DMS53 treated with DMSO at 0.1 percent for 48 hours (cell line): Measurements from ENCODE around the gene NTN5.
"Not testable (repeated sequence)": the region's sequence is repeated elsewhere in the genome, so short reads cannot be mapped to it uniquely, and the experiment has no call there.

Experiments used
- DNase-seq: peaks from one replicate; lab custom pipeline; 2025; ENCODE audit not compliant: unreplicated experiment; lab: John Stamatoyannopoulos, UW

Gene NTN5

DNA sequence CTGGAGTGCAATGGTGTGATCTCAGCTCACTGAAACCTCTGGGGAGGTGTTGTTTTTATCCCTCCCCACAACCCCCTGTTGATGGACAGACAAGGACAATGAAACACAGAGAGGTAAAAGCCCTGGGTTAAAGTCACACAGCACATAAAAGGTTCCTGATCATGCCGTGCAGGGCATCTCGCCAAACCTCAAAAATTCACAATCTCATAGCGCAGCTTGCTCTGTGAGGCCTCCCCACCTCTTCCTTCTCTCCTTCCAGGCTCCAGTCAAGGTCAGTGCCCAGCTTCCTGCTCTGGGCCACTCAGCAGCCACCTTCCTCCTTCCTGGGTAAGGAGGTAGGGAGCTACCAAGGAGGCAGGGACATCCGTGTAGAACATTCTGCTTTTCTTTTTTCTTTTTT is 25.2 kb upstream of the NTN5 start:
- no peak for DNase-seq

DNA sequence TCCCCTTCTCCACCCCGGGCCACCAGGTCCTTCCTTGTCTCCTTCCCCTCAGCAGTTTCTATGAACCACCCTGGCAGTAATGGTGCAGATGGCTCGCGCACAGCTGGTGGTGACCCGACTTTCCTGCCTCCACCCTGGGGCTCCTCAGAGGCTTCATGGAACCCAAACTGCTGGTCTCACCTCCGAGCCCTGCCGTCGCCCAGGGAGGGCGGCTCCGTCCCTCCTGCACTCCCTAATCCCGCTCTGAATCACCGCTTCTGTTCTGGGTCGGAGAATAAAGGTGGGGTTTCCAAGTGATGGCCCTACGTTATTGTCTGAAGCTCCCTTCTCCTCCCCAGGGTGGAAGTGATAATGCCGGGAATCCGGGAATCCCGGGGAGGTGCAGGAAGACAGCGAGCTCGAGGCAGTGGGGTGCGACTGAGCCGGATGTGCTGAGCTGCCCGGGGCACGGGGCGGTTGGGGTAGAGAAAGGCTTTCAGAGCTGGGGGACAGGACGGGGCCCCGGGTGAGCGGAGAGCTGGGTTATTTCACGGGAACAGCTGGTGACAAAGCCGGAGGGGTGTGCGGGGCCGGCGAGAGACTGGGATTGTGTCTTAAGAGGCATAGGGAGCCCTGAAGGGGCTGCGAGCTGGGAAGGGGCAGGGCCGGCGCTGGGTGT is 23.7 kb upstream of the NTN5 start:
- DNase-seq, result peak; percentile 9

DNA sequence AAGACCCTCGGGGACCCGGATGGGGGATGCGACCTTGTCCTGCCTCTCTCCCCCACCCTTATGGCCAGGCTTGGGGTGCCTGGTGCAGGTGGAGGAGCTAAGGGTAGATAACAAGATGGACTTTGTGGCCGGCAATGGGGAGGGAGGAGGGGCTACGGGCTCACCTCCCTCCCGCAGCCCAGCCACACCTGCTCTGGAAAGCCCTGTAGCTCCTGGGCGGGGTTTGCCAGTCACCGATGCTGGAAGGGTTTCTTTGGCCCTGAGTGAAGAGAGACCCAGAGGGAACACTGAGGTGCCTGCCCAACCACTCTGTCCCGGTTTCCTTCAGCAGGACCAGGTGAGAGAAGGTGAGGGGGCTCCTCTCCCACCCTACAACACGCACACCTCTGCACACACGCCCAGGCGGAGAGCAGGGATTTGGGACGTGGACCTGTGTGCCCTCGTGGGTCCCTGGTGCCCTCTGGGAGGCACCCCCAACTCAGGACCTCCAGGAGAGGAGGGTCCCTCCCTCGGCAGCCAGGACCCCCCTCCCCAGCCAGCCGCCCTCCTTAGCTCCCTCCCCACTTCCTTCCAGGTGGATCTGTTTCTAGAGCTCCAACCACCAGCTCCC is 23.0 kb upstream of the NTN5 start, which contains the start of gene FUT2:
FUT2 (plus strand) TSS at position 229 of the 610 bp plus-strand sequence. CDS start 6,986 bp downstream, outside the sequence.
- peak; percentile 64 for DNase-seq

DNA sequence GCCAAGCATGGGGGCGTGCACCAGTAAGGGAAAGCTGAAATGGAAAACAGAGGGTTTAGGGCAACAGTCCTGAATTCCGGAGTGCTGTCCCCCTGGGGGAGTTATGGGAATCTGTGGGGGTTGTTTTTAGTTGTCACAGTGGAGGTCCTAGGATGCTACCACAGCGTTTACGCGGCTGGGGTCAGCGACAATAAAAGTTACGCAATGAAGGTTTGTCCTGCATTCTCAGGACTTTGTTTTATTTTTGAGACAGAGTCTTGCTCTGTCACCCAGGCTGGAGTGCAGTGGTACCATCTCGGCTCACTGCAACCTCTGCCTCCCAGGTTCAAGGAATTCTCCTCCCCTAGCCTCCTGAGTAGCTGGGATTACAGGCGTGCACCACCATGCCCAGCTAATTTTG is 20.8 kb upstream of the NTN5 start:
- not testable (repeated sequence) for DNase-seq

DNA sequence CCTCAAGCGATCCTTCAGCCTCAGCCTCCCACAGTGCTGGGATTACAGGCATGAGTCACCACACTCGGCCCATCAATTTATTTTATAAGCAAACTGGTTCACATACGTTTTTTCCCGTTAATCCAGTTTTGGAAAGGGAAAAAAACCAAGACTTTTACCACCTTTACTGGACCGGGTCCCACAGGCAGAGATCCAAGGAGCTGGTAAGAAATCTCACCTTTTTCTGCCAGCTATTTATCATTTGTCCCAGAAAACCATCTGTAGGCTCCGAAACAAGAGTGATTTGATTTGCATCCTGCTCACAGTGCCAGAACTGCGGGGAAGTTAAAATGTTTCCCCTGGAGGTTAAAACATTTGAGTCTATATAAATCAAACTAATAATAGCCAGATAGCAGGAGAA is 16.6 kb upstream of the NTN5 start:
- no peak for DNase-seq

DNA sequence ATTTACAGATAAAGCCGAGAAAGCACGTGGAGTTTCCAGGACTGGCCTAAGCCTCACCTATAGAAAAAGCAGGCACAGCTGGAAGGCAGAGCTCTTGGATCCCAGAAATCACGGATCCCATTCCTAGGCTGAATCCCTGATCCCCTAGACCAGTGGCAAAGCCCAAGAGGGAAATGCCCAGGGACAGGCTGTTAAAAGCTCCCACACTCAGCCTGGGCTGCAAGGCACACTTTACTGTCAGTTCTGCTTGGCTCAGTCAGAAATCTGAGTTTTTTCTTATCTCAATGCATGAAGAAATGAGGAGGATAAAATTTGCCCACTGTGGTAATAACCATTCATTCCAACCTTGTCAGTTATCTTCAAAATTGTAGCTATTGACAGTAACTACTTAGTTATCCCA is 15.0 kb upstream of the NTN5 start:
- no peak for DNase-seq

DNA sequence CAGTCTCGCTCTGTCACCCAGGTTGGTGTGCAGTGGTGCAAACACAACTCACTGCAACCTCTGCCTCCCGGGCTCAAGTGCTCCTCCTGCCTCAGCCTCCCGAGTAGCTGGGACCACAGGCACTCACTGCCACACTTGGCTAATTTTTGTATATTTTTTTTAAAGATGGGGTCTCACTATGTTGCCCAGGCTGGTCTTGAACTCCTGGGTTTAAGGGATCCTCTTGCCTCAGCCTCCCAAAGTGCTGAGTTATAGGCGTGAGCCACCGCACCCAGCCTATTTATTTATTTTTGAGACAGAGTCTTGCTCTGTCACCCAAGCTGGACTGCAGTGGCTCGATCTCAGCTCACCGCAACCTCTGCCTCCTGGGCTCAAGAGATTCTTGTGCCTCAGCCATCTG is 13.8 kb upstream of the NTN5 start:
- not testable (repeated sequence) for DNase-seq

DNA sequence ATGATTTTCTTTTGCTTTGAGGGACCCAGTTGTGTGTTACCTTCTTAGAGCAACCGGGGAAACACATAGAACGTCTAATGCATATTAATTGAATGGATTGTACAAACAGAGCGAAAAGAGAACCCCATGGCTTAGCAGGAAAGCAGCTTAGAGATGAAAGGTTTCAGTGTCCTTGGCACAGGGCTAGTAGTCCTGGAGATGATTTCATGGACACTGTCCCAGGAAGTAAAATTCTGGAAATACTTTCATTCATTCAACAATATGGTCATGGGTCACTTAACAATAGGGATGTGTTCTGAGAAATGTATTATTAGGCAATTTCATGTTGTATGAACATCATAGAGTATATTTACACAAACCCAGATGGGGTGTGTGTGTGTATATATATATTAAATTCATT is 13.3 kb upstream of the NTN5 start:
- peak; percentile 47 for DNase-seq

DNA sequence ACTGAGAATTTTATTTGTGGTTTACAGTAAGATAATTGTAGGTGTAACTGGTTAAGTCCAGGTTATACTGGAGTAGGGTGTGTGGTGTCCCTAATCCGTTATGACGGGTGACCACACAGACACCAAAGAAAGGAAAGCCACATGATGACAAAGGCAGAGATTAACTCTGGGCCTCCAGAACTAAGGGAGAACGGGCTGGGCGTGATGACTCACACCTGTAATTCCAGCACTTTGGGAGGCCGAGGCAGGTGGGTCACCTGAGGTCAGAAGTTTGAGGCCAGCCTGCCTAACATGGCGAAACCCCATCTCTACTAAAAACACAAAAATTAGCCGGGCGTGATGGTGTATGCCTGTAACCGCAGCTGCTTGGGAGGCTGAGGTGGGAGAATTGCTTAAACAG is 12.8 kb upstream of the NTN5 start:
- peak; percentile 18 for DNase-seq

DNA sequence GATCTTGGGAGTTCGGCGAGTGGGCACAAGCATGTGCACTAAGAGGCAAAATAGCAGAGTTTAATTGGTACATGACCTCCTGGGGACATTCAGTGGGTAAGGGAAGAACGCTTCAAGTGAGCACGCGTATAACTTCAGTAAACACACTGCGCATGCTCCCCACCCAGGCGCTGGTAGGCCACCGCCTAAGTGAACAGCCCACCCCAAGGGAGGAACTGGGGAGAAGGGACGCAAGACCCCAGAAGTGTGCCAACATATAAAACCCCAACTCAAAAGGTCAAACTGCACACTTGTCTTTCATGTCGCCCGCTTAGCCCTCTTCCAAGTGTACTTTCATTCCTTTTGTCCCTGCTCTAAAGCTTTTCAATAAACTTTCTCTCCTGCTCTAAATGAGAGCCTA is 10.5 kb upstream of the NTN5 start:
- DNase-seq, result peak; percentile 67

DNA sequence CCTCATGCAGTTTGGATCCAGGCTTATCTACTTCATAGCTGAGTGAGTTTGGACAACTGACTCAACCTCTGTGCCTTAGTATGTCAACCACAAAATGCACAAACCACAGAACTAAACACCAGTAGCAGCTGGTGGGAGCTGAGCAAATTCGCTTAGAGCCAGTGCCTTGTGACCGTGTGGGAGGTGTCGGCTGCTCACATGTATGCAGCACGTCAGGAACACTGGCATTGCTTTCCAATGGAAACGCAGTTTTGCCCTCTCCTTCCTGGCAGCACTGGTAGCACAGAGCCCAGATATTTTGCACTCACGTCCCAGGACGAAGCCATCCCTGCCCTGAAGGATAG is 8.3 kb upstream of the NTN5 start:
- DNase-seq, result no peak

DNA sequence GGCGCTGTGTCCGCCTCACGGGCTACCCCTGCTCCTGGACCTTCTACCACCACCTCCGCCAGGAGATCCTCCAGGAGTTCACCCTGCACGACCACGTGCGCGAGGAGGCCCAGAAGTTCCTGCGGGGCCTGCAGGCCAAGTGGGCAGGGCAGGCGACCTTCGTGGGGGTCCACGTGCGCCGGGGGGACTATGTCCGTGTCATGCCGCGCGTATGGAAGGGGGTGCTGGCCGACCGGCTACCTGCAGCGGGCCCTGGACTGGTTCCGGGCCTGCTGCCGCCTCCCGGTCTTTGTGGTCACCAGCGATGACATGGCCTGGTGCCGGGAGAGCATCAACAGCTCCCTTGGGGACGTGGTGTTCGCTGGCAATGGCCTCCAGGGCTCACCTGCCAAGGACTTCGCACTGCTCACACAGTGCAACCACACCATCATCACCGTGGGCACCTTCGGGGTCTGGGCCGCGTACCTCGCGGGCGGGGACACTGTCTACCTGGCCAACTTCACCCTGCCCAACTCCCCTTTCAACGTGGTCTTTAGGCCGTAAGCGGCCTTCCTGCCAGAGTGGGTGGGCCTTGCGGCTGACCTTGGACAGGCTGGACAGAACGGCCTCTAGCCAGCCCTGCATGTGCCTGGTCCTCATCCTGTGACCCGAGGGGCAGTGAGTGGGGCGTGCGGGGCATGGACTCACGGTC is 7.8 kb upstream of the NTN5 start:
- no peak for DNase-seq

DNA sequence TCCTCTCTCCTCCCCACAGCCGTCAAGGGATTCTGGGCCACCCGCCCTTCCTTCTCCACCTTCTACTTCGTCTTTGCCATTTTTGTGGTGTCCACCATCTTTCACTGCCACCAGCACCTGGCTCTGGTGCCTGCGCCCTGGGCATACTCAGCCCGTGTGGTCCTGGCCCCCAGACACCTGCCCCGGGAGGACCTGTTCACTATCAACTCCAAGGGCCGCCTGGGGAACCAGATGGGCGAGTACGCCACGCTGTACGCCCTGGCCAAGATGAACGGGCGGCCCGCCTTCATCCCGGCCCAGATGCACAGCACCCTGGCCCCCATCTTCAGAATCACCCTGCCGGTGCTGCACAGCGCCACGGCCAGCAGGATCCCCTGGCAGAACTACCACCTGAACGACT is 7.2 kb upstream of the NTN5 start:
- not testable (repeated sequence) for DNase-seq

DNA sequence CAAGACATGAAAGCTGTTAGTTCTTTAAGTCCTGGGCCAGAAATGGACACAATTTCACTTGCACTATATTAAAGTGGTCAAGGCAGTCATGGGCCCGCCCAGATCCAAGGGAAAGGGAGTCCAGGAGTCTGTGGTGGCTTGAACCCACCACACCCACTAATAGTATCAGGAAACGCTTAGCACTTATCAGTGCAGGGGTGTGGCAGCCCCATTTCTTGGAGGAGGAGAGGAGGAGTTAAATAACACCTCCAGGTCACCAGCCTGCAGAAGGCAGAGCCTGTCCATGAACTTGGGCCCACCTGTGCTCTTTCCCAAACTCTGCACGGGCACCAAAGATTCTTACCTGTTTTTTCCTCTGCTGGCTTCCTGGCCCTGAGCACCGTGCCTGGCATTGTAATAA is 5.4 kb upstream of the NTN5 start:
- no peak for DNase-seq

DNA sequence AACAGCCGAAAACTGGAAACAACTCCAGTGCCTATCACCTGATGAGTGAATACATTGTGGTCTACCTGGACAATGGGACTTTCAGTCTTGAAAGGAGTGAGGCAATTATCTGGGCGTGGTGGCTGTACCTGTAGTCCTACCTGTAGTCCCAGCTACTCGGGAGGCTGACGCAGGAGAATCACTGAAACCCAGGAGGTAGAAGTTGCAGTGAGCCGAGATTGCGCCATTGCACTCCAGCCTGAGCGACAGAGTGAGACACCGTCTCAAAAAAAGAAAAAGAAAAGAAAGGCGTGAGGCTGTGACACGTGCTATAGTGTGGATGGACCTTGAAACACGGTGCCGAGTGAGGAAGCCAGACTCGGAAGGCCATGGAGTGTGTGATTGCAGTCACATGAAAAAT is 4.1 kb upstream of the NTN5 start:
- DNase-seq, result no peak

DNA sequence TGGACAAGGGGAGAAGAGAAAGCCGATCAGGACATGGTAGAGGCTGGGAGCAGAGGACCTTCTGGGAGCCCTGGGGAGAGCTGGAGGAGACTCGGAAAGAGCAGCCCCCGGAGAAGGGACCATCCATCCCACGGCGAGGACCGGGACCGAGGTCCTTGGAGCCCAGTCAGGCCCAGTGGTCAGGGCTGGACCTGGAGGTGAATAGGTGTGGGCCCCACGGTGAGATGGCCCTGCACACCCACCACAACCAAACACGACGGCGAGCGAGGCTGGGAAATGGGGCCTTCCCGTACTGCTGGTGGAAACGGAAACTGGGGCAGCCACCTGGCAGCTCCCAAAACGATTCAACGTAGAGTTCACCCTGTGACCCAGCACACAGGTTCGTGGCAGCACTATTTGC is 3.7 kb upstream of the NTN5 start:
- no peak for DNase-seq

DNA sequence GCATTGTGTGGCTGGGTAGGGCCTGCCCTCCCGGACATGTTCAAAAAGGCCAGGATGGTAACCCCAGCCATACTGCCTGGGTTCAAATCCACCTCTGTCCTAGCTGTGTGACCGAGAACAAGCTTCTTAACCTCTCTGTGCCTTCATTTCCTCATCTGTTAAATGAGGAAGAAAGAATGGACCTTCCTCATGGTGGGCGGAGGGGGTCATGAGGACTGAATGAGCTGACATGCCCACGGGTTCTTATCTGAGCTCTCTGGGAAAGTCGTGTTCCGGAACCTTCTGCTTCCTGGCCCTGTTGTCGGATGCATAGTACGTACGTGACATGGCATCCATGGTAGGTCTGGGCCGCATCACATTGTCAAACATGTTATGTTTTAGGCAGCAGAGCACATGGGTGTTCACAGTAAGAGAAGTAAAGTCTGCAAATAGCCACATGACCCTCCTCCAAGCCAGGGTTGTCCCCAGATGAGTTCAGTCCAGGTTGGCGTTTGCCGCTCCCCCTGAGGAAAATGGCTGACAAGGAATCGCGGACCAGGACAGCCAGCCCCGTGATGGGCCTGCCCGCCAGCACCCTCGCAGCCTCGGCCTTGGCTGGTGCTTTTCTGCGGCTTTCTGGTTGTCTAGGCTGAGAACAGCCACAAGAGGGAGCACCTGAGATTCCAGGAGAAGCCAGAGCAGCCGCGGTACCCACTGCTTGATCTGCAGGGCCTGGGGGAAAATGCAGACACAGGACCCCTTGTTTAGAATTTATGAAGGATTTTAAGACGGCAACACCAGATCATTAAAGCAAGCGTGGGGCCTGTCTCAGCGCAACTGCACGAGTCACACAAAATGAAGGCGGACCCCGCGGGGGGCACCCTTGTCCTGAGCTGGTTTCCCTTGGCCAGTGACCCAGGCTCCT is 2.4 kb upstream of the NTN5 start:
- DNase-seq, result peak; percentile 67

DNA sequence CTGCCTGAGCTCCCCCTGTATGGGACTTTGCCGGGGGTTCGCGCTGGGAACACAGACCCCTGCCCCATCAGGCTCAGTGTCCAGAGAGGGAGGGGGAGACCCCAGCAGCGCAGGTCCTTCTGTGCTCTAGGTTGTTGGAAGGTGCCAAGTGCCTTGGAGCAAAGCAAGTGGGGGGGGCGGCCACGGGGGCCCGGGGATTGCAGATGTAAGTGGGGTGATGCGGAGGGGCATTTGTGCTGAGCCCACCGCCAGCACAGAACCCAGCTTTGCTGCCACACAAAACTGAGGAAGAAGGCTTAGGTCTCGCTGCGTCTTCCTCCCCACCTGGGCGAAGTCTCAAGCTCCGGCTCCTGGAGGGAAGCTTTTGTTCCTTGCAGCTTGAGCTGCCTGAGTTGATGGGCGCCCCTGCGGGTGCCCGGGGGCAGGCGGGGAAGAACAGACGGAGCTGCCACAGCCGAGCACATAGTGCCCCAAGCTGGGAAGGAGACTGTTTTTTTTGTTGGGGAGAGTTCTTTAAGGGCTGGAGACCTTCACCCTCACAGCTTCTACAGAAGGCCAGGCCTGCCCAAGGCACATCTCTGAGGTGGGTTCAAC is 1.5 kb upstream of the NTN5 start:
- DNase-seq, result no peak

DNA sequence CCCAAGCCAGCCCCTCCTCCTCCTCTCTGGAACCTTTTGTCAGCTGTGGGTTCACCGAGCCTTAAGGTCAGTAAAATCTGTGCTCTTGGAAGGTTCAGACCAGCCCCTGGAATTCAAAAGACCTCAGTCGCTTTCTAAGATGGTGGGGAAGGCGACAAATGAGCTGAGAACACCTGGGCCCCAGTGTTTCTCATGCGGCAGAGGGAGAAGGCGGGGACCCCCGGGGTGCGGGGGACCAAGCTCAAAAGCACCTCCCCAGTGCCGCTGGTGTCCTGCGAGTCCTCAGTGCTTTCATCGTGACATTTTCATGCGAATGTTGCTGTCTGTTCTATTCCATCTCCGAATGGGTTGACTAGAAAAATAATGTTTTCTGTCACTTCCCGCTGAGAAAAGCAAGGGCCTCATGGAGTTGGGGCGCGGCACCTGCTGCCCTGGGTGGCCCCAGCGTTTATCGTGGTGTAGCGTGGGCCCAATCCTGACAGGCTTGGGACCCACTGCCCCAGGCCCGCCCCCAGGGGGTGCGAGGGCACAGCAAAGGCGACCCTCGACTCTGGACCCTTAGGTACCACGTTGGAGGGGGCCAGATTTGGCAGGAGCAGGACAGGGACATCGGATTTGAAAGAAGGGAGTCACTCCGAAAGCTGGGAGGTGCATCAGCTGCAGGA is 751 bp upstream of the NTN5 start:
- no peak for DNase-seq

DNA sequence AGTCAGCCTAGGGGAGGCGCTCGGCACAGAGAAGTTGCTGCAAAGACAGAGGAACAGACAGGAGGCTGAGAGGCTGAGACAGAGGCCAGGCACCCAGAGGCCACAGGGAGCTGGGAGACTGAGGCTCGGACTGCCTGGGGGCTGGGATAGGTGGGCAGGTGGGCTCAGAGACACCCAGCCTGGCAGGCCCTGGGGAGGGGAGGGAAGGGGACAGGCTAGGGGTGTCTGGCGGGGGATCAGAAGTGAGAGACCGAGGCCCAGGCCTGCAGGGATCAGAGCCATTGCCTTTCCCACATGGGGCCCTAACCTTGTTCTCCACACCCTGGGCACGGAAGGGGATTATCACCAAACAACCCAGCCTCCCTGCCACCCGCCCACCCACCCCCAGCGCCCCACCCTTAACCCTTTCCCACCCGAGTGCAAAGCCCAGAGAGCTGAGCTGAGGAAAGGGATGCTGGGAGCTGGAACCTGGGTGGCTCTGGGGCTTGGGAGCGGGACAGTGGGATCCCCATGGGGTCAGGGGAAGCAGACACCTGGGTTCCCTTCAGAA is 1.3 kb downstream of the NTN5 start:
- DNase-seq, result no peak
